Measurements from ENCODE around the gene MYLK3.

Gene MYLK3

GRCh38 chr16:46783800-46784199 lies 35.7 kb upstream of the MYLK3 start:
- Histone ChIP-seq H3K4me3 (ENCODE audit: low read depth in 1 of 2, low read length in 2 of 2) (no peak overlapping the region), H3K4me1 (ENCODE audit: insufficient read depth, low read length) (no peaks in the 10 kb centered on the region), H3K9me3 (ENCODE audit: low read length) (no peaks in the 10 kb centered on the region), H3K27me3 (ENCODE audit: control insufficient read depth in 1 of 2, insufficient read depth in 2 of 2, low read length in 2 of 2) (no peaks in the 10 kb centered on the region), H3K27ac (ENCODE audit: low read depth, low read length) (no peak overlapping the region), H3K9ac (ENCODE audit: low read length) (no peak overlapping the region), H3K36me3 (ENCODE audit: insufficient read depth, low read length) (no peaks in the 10 kb centered on the region)

GRCh38 chr16:46782320-46782719 lies 34.2 kb upstream of the MYLK3 start:
- Histone ChIP-seq H3K4me1 (ENCODE audit: insufficient read depth, low read length) (no peaks in the 10 kb centered on the region), H3K27ac (ENCODE audit: low read depth, low read length) (no peak overlapping the region), H3K36me3 (ENCODE audit: insufficient read depth, low read length) (no peaks in the 10 kb centered on the region), H3K9me3 (ENCODE audit: low read length) (no peaks in the 10 kb centered on the region), H3K27me3 (ENCODE audit: control insufficient read depth in 1 of 2, insufficient read depth in 2 of 2, low read length in 2 of 2) (no peaks in the 10 kb centered on the region), H3K9ac (ENCODE audit: low read length) (no peak overlapping the region), H3K4me3 (ENCODE audit: low read depth in 1 of 2, low read length in 2 of 2) (no peak overlapping the region)

- Histone ChIP-seq H3K9ac (ENCODE audit: low read length) (no peak overlapping the region), H3K27me3 (ENCODE audit: control insufficient read depth in 1 of 2, insufficient read depth in 2 of 2, low read length in 2 of 2) (no peaks in the 10 kb centered on the region), H3K27ac (ENCODE audit: low read depth, low read length) (no peak overlapping the region), H3K36me3 (ENCODE audit: insufficient read depth, low read length) (no peaks in the 10 kb centered on the region), H3K9me3 (ENCODE audit: low read length) (no peaks in the 10 kb centered on the region), H3K4me3 (ENCODE audit: low read depth in 1 of 2, low read length in 2 of 2) (no peak overlapping the region), H3K4me1 (ENCODE audit: insufficient read depth, low read length) (no peaks in the 10 kb centered on the region)
Measured at GRCh38 chr16:46777804-46778203, 29.7 kb upstream of the MYLK3 start.

GRCh38 chr16:46775214-46775613 lies 27.1 kb upstream of the MYLK3 start:
- no peaks in the 10 kb centered on the region for H3K4me1 ChIP-seq (ENCODE audit: insufficient read depth, low read length)
- H3K27me3 ChIP-seq (ENCODE audit: control insufficient read depth in 1 of 2, insufficient read depth in 2 of 2, low read length in 2 of 2): no peaks in the 10 kb centered on the region

GRCh38 chr16:46774743-46775177 lies 26.6 kb upstream of the MYLK3 start:
- Histone ChIP-seq H3K27ac (ENCODE audit: low read depth, low read length) (no peak overlapping the region), H3K4me3 (ENCODE audit: low read depth in 1 of 2, low read length in 2 of 2) (no peak overlapping the region), H3K9me3 (ENCODE audit: low read length) (no peaks in the 10 kb centered on the region), H3K27me3 (ENCODE audit: control insufficient read depth in 1 of 2, insufficient read depth in 2 of 2, low read length in 2 of 2) (no peaks in the 10 kb centered on the region), H3K36me3 (ENCODE audit: insufficient read depth, low read length) (no peaks in the 10 kb centered on the region), H3K4me1 (ENCODE audit: insufficient read depth, low read length) (no peaks in the 10 kb centered on the region), H3K9ac (ENCODE audit: low read length) (no peak overlapping the region)

More at GRCh38 chr16:46775214-46775613, 27.1 kb upstream of the MYLK3 start:
- Histone ChIP-seq H3K9me3 (ENCODE audit: low read length) (no peaks in the 10 kb centered on the region), H3K9ac (ENCODE audit: low read length) (no peak overlapping the region), H3K36me3 (ENCODE audit: insufficient read depth, low read length) (no peaks in the 10 kb centered on the region), H3K4me3 (ENCODE audit: low read depth in 1 of 2, low read length in 2 of 2) (no peak overlapping the region), H3K27ac (ENCODE audit: low read depth, low read length) (no peak overlapping the region)

GRCh38 chr16:46772463-46772862 lies 24.3 kb upstream of the MYLK3 start:
- H3K4me1 ChIP-seq (ENCODE audit: insufficient read depth, low read length): no peaks in the 10 kb centered on the region
- no peaks in the 10 kb centered on the region for H3K36me3 ChIP-seq (ENCODE audit: insufficient read depth, low read length)
- H3K27ac ChIP-seq (ENCODE audit: low read depth, low read length): no peak overlapping the region
- no peaks in the 10 kb centered on the region for H3K9me3 ChIP-seq (ENCODE audit: low read length)
- no peak overlapping the region for H3K9ac ChIP-seq (ENCODE audit: low read length)
- no peak overlapping the region for H3K4me3 ChIP-seq (ENCODE audit: low read depth in 1 of 2, low read length in 2 of 2)
- H3K27me3 ChIP-seq (ENCODE audit: control insufficient read depth in 1 of 2, insufficient read depth in 2 of 2, low read length in 2 of 2): no peaks in the 10 kb centered on the region

GRCh38 chr16:46768809-46769208 lies 20.7 kb upstream of the MYLK3 start:
- Histone ChIP-seq H3K27ac (ENCODE audit: low read depth, low read length) (no peak overlapping the region), H3K9me3 (ENCODE audit: low read length) (no peaks in the 10 kb centered on the region), H3K36me3 (ENCODE audit: insufficient read depth, low read length) (no peaks in the 10 kb centered on the region), H3K9ac (ENCODE audit: low read length) (no peak overlapping the region), H3K4me1 (ENCODE audit: insufficient read depth, low read length) (no peaks in the 10 kb centered on the region), H3K4me3 (ENCODE audit: low read depth in 1 of 2, low read length in 2 of 2) (no peak overlapping the region), H3K27me3 (ENCODE audit: control insufficient read depth in 1 of 2, insufficient read depth in 2 of 2, low read length in 2 of 2) (no peaks in the 10 kb centered on the region)

- H3K27me3 ChIP-seq (ENCODE audit: control insufficient read depth in 1 of 2, insufficient read depth in 2 of 2, low read length in 2 of 2): no peaks in the 10 kb centered on the region
- H3K36me3 ChIP-seq (ENCODE audit: insufficient read depth, low read length): no peaks in the 10 kb centered on the region
- H3K4me3 ChIP-seq (ENCODE audit: low read depth in 1 of 2, low read length in 2 of 2): no peak overlapping the region
- H3K9me3 ChIP-seq (ENCODE audit: low read length): no peaks in the 10 kb centered on the region
- H3K4me1 ChIP-seq (ENCODE audit: insufficient read depth, low read length): no peaks in the 10 kb centered on the region
- H3K27ac ChIP-seq (ENCODE audit: low read depth, low read length): no peak overlapping the region
- H3K9ac ChIP-seq (ENCODE audit: low read length): no peak overlapping the region
Measured at GRCh38 chr16:46765050-46765449, 16.9 kb upstream of the MYLK3 start.

- H3K27ac ChIP-seq (ENCODE audit: low read depth, low read length): no peak overlapping the region
- no peaks in the 10 kb centered on the region for H3K36me3 ChIP-seq (ENCODE audit: insufficient read depth, low read length)
- no peak overlapping the region for H3K4me3 ChIP-seq (ENCODE audit: low read depth in 1 of 2, low read length in 2 of 2)
- no peaks in the 10 kb centered on the region for H3K9me3 ChIP-seq (ENCODE audit: low read length)
- no peaks in the 10 kb centered on the region for H3K27me3 ChIP-seq (ENCODE audit: control insufficient read depth in 1 of 2, insufficient read depth in 2 of 2, low read length in 2 of 2)
- H3K4me1 ChIP-seq (ENCODE audit: insufficient read depth, low read length): no peaks in the 10 kb centered on the region
- no peak overlapping the region for H3K9ac ChIP-seq (ENCODE audit: low read length)
Measured at GRCh38 chr16:46763147-46763546, 15.0 kb upstream of the MYLK3 start.

GRCh38 chr16:46762583-46762982 lies 14.4 kb upstream of the MYLK3 start:
- no peaks in the 10 kb centered on the region for H3K36me3 ChIP-seq (ENCODE audit: insufficient read depth, low read length)
- no peaks in the 10 kb centered on the region for H3K27me3 ChIP-seq (ENCODE audit: control insufficient read depth in 1 of 2, insufficient read depth in 2 of 2, low read length in 2 of 2)
- H3K4me3 ChIP-seq (ENCODE audit: low read depth in 1 of 2, low read length in 2 of 2): no peak overlapping the region
- no peak overlapping the region for H3K9ac ChIP-seq (ENCODE audit: low read length)
- no peak overlapping the region for H3K27ac ChIP-seq (ENCODE audit: low read depth, low read length)
- H3K9me3 ChIP-seq (ENCODE audit: low read length): no peaks in the 10 kb centered on the region
- no peaks in the 10 kb centered on the region for H3K4me1 ChIP-seq (ENCODE audit: insufficient read depth, low read length)

GRCh38 chr16:46759309-46759708 lies 11.2 kb upstream of the MYLK3 start:
- Histone ChIP-seq H3K36me3 (ENCODE audit: insufficient read depth, low read length) (no peaks in the 10 kb centered on the region), H3K27me3 (ENCODE audit: control insufficient read depth in 1 of 2, insufficient read depth in 2 of 2, low read length in 2 of 2) (no peaks in the 10 kb centered on the region), H3K27ac (ENCODE audit: low read depth, low read length) (no peak overlapping the region), H3K4me1 (ENCODE audit: insufficient read depth, low read length) (no peaks in the 10 kb centered on the region), H3K9me3 (ENCODE audit: low read length) (no peaks in the 10 kb centered on the region), H3K9ac (ENCODE audit: low read length) (no peak overlapping the region), H3K4me3 (ENCODE audit: low read depth in 1 of 2, low read length in 2 of 2) (no peak overlapping the region)

- no peaks in the 10 kb centered on the region for H3K9me3 ChIP-seq (ENCODE audit: low read length)
- no peaks in the 10 kb centered on the region for H3K27me3 ChIP-seq (ENCODE audit: control insufficient read depth in 1 of 2, insufficient read depth in 2 of 2, low read length in 2 of 2)
- no peaks in the 10 kb centered on the region for H3K4me1 ChIP-seq (ENCODE audit: insufficient read depth, low read length)
- no peak overlapping the region for H3K27ac ChIP-seq (ENCODE audit: low read depth, low read length)
- no peak overlapping the region for H3K9ac ChIP-seq (ENCODE audit: low read length)
- H3K36me3 ChIP-seq (ENCODE audit: insufficient read depth, low read length): no peaks in the 10 kb centered on the region
- no peak overlapping the region for H3K4me3 ChIP-seq (ENCODE audit: low read depth in 1 of 2, low read length in 2 of 2)
Measured at GRCh38 chr16:46757339-46758050, 9.4 kb upstream of the MYLK3 start.
